ENCODE measurements around the gene CYP27B1.

CYP27B1 gene, protein sequence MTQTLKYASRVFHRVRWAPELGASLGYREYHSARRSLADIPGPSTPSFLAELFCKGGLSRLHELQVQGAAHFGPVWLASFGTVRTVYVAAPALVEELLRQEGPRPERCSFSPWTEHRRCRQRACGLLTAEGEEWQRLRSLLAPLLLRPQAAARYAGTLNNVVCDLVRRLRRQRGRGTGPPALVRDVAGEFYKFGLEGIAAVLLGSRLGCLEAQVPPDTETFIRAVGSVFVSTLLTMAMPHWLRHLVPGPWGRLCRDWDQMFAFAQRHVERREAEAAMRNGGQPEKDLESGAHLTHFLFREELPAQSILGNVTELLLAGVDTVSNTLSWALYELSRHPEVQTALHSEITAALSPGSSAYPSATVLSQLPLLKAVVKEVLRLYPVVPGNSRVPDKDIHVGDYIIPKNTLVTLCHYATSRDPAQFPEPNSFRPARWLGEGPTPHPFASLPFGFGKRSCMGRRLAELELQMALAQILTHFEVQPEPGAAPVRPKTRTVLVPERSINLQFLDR

DNA sequence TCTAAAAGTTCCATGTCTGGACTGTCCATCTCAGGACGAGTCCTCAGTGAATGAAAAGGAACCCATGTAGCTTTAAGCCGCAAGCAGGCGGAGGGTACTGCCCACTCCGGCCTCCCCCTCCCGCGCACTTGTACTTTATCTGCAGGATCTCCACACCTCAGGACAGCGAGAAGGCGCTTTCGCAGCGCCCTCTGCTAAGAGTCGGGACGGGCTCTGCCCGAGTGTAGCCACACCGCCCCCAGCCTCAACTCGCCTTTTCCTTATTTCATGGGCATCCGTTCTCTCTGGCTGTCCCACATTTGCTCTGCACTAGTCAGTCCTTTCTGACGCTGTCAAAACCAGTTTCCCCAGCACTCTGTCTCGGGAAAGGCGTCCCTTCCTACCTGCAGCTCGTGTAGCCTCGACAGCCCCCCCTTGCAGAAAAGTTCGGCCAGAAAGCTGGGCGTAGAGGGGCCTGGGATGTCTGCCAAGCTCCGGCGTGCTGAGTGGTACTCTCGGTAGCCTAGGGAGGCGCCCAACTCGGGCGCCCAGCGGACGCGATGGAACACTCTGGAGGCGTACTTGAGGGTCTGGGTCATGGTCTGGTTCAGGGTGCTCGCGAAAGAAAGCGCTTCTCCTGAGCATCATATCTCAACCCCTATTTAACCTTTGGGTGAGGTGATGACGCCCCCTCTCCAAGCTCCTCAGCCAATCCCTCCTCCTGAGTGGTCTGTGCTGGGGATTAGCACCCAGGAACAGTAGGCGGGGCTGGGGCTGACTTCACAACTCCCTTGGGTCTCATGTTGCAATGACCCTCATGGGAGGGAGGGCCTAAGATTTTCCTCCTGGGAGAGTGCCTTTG is at the start of gene CYP27B1:
CYP27B1 (minus strand) TSS at position 615 of the 841 bp plus-strand sequence; CDS start at position 578, 37 bp downstream.
- no peak for DNase-seq (ENCODE audit: low read depth in 2 of 2, low spot score in 1 of 2)

DNA sequence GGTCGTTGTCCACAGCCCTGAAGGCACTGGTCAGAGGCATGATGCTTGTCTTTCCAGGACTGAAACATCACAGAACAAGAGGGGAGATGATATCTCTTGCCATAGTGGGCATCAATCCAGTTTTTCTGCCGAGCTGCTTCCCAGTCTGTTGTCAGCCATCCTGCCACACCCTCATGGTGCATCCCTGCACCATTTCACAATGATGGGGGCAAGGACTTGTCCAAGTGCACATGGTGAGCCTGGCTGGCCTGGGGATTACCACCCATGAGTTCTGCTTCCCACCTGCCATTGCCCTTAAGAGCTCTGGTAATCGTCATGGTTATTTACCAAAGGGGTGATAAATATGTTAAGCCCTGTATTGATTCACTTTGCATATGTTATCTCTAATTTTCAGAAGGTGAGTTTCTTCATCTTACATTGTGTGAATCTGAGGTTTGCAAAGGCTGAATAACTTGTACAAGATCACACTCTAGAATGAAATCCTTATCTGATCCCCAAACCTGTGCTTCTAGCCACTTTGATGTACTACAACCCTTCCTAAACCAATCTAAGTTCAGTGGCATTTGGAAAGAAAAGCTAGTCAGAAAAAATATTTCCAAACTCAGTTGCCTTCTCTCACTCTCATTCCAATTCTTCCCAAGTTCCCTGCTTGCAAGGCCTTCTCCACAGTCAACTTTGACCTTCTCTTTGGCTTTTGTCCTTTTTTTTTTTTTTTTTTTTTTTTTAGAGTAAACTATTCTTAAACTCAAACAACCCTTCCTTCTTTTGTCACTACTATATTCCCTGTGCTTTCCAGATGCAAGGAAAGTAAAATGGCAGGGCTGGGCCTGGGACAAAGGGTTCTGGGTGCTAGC is 49.4 kb upstream of the CYP27B1 start:
- DNase-seq (ENCODE audit: low read depth in 2 of 2, low spot score in 1 of 2): no peak

DNA sequence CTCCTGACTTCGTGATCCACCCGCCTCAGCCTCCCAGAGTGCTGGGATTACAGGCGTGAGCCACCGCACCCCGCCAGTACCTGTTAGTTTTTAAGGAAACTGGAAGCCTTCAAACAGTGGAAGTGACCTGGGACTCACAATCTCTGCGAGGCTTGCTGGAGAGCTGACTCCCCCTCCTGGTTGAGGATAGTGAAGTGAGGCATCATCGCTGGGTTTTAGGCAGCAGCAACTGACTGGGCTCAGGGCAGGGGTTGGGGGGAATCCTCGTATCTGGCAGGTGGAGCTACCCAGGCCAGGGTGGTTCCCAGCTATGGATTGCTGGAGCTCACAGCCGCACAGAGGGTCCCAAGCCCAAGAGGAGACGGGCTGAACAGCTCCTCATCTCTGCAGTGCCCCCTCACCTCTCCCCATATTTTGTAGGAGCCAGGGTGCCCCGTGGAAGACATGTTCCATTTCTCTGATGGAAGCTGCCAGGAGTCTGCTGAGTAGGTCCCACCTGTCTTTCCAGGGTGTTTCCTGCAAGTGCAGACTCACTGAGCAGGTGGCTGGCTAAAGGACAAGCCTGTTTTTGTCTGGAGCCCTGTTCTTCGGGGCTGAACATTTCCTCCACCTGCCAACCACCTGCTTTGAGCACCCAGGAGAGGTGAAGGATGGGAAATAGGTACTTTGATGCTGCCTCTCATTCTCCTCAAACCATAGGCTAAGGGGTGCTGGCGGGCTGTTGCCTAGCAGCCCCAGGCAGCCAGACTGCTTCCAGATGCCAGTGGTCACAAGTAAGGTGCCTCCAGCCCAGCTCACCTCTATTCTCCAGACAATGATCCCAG is 48.5 kb upstream of the CYP27B1 start:
- DNase-seq (ENCODE audit: low read depth in 2 of 2, low spot score in 1 of 2): no peak

DNA sequence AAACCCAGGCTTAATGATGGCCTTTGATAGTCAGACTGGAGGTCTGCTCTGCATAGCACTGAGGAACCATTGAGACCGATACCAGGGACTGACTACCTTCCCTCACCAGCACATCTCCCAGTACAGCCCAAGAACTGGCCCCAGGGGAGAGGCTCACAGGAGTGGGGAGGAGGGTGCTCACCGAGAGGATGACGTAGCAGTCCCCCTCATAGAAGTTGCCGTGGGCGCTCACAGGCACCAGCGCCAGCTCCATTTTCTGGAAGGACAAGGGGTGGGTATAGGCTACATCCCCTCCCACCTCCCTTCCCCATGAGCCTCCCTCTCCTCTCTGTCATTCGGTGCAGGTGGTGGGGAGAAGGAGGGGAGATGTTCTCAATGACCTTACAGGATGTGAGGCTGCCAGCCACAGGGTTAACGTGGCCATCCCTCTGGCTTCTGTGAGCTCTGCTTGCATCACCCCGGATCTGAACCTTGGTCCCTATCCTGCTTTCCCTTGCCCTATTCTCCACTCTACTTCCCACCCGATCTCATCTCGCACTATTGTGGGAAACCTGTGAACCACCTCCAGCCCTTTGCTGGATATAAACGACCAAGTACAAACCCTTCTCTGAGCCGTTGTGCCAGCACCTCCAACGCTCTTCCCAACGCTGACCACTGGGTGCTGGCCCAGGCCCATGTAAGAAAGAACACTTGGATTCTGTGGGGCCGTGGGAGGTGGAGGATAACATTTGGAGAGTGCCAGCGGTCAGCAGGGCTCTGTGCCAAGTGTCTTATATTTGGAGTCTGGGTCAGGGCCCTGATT is 47.3 kb upstream of the CYP27B1 start:
- no peak for DNase-seq (ENCODE audit: low read depth in 2 of 2, low spot score in 1 of 2)

DNA sequence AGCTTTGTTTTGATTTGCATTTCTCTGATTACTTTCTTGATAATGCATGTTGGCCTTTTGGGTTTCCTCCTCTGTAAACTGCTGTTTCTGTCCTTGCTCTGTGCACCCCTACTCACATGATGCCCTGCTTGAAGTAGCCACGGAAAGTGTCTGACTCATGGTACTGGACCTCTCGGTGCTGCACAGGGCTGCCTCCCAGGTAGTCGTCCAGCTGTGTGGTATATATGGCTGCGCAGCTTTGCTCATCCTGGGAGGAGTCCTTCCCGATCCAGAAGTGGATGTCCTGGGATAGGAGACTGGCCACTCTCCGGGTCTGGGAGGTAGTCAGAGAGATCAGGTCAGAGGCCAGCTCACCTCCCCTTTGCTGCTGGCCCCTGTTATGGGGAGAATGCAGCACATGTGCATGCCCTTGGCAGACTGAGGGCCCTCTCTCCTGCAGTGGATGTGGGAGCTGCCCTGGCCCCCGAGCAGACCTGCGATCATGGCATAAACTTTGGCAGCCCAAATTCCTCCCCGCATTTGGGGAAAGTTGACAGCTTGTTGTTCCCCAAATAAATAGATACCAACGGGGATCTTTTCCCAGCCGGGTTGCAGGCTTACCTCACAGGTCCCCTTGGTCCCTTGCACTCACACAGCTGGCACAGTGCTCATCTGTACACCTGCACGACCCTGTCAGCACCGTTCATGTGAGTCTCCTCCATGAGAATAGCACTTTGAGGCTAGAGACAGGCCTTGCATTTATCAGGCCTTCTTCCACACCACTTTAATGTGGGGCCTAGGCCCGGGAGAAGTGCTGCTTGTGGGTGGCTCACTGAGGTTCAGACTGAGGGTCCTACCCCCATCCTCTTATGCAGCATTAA is 46.5 kb upstream of the CYP27B1 start:
- no peak for DNase-seq (ENCODE audit: low read depth in 2 of 2, low spot score in 1 of 2)

DNA sequence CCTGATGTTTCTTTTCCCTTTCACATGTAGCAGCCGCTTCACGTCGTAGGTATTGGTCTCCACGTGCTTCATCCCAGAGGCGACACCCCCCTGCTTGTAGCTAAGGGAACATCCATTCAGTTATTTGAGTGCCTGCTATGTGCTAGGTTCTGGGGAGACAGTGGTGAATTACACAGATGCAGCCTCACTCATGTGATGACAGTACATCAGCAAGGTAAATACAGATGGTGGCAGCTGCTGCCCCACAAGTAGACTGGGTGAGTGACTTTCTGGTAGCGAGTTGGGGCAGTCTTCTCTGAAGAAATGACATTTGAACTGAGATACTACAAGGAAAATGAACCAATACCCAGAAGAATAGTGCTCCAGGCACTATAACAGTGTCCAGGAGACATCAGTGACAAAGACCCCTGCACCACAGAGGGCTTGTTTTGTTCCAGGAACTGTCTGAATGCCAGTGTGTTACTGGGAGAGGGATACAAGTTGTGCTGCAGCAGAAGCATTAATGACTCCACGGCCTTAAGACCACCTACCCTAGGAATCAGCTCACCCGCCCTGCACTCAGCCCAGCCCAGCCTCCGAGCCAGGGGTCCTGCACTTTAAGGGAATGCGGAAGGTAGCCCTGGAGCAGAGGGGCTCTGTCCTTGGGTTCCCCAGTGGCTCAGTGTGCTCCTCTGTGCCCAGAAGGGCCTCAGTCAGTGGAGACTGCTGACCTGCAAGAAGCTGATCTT is 44.3 kb upstream of the CYP27B1 start:
- no peak for DNase-seq (ENCODE audit: low read depth in 2 of 2, low spot score in 1 of 2)

DNA sequence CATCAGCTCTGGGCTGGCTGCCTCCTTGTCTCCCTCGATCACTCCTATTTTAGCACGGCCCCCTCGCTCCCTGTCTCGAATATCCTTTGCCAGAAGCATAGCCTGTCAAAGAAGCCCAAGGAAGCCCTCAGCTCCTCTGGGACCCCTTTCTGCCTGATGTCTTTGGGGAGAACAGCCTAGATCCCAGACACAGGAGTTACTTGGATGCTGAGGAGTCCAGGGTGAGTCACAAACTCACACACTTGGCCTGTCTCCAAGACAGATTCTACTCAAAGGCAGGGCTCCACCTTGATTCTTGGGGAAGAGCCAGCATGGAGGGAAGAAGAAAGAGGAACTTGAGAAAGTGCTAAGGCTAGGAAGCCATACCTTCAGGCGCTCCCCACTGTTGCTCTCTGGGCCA is 43.6 kb upstream of the CYP27B1 start:
- no peak for DNase-seq (ENCODE audit: low read depth in 2 of 2, low spot score in 1 of 2)

DNA sequence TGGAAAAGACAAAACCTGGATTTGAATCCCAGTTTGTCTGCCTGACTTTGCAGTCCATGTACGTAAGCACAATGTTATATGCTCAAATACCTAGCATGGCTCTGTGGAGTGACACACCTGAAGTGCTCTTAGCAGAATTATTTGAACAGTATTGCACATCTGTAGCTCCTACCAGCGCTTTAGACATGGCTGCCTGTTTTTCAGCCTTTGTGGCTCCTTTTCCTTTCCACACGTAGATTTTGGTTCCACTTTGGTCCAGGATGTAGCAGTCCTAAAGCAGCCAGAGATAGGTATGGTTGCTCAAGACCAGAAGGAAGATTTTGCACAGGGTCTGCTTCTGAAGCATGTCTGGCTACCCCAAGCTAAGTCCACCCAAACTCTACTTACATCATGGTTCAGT is 42.5 kb upstream of the CYP27B1 start:
- DNase-seq (ENCODE audit: low read depth in 2 of 2, low spot score in 1 of 2): no peak

DNA sequence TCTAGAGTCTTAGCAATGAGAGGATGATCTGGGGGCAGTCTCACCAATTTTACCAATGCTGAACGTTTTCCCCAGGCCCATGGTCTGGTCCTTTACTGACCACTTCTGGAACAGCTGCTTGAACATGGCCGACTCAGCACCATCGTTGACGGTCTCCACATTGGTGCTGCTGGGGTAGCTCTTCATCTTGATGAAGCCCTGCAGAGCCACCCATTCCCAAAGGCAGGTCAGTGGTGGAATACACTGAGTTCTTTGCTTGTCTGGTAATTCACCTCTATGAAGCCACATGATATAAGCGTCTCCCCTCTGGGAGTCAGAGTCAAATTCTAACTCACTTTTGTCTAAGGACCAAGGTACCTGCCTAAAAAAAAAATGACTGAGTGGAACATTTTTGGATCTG is 41.5 kb upstream of the CYP27B1 start:
- no peak for DNase-seq (ENCODE audit: low read depth in 2 of 2, low spot score in 1 of 2)

DNA sequence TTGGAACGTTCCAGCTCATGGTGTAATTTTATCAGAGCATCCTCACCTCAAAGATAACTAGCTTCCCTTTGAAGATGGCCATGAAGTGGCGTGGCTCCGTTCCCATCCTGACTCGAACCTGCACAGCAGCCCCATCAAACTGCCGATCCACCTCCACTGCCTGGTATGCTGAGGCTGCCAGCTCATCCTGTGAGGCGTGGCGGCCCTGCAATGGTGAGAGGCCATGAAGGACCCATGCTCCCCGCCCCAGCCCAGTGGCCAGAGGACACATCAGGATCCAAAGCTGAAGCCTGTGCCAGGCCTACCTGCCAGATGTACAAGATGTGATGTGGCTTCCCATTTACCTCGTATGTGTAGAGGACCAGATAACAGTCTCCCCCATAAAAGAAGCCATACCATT is 40.4 kb upstream of the CYP27B1 start:
- DNase-seq (ENCODE audit: low read depth in 2 of 2, low spot score in 1 of 2): no peak

DNA sequence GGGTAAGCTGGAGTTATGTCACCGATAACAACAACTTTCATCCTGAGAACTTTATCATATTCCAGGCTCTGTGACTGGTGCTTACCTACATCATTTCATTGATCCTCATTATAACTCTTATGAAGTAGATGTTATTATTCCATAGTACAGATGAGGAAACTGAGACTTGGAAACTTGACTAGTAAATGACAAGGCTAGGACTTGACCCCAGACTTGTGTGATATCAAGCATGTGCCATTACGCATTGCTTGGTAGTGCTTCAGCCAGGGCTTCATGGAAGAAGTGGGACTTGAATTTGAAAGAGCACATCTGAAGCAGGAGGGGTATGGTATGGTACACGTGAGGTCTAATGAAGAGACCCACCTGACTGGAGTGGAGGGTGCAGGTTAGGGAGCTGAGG is 39.8 kb upstream of the CYP27B1 start:
- DNase-seq (ENCODE audit: low read depth in 2 of 2, low spot score in 1 of 2): no peak

DNA sequence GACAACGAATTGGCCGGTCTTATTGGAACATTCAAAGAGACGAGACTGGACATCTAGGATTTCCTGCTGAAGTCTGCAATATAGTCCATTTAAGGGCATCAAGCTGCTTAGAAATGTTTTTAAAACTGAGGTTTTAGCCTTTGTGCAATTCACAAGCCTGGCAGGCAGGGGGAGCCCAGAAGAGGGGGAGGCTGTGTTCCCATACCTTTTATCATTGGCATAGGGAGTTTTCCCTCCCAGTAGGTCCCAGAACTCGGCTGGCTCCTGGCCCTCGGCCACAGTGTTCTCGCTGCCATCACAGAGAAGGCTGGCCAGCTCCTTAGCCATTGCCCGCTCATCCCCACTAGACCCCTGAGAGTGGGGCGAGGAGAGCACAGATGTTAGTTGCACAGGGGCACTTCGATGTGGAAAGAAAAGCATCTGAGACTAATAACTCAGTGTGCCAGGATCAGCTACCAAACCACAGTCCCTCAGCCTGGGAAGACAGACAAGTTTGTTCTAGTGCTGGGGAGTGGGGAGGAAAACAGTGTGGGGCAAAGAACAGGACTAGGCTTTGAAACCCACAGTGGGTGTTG is 36.5 kb upstream of the CYP27B1 start:
- no peak for DNase-seq (ENCODE audit: low read depth in 2 of 2, low spot score in 1 of 2)

DNA sequence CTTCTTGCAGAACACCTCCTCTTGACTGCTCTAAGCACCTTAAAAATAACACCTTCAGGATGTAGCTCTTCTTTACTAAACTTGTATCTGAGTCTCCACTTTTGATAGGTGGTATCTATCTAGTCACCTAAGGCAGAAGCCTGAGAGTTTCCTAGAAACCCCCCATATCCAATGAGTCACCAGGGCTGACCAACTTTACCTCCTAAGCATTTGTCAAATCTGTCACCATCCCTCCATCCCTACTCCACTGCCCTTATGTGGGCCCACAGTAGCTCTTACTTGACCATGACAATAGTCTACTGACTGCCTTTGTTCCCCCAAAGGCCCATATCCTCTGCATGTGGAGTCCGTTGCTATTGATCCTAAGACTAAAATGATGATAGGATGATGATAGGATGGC is 35.7 kb upstream of the CYP27B1 start:
- DNase-seq (ENCODE audit: low read depth in 2 of 2, low spot score in 1 of 2): no peak

DNA sequence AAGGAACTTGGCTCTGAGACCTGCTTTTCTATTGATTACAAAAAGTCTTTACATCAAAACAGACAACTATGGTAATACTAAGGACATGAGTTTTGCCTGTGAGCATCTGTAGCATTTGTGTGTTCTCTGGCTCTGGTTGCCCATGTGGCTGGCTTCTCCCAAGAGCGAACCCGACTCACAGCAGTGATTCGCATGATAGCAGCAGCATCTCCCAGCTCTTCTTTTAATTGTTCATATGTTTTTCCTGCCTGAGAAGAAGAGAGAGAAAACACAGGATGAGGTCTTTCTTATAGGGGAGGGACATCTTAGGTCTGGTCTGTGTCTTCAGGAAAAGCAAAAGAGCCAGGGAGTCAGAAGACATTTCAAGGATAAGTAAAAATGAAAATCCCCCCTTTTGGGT is 34.1 kb upstream of the CYP27B1 start:
- no peak for DNase-seq (ENCODE audit: low read depth in 2 of 2, low spot score in 1 of 2)

DNA sequence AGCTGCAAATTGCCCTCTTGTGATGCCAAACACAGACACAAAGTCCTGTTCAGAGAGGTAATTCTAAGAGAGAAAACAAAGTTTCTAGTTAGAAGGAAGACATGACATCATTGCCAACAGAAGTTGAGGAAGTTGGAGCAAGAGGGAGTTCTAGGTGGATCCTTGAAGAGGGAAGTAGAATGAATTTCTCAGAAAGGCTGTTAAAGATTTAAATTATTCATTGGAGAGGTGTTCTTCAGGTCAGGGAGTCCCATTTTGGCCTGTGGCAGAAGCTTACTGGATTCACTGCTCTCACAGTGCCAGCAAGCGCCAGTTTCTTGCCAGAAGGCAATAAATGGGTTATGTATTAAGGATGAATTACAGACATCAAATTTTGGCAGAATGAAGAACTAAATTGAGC is 31.1 kb upstream of the CYP27B1 start:
- DNase-seq (ENCODE audit: low read depth in 2 of 2, low spot score in 1 of 2): no peak

DNA sequence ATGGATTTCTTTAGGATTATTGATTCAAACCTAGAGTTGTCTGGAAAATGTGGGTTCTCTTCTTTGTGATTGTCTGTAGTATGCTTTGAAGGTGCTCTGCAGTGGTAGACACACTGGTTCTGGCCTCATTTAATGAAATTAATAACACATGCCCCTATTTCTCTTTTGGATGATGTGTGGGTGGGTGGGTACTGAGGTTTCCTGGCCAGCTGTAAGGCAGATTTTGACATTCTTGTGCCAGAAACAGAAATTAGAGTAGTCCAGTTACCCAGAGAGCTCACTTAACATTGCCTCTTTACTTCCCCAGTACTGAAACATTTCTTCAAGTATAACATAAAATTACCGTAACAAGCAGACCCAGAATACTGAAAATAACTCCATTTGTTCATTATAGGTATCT is 30.1 kb upstream of the CYP27B1 start:
- DNase-seq (ENCODE audit: low read depth in 2 of 2, low spot score in 1 of 2): no peak

DNA sequence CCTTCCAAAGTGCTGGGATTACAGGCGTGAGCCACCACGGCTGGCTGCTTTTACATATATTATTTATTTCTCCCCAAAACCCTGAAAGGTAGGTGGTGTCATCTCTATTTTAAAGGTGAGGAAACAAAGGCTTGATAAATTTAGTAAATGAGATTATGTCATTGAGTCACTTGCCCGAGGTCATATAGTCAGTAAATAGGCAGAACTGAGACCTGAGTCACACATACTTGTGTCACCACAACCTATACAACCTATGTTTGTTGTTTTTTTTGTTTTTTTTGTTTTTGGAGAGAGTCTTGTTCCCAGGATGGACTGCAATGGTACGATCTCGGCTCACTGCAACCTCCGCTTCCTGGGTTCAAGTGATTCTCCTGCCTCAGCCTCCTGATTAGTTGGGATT is 28.5 kb upstream of the CYP27B1 start:
- DNase-seq (ENCODE audit: low read depth in 2 of 2, low spot score in 1 of 2): no peak

DNA sequence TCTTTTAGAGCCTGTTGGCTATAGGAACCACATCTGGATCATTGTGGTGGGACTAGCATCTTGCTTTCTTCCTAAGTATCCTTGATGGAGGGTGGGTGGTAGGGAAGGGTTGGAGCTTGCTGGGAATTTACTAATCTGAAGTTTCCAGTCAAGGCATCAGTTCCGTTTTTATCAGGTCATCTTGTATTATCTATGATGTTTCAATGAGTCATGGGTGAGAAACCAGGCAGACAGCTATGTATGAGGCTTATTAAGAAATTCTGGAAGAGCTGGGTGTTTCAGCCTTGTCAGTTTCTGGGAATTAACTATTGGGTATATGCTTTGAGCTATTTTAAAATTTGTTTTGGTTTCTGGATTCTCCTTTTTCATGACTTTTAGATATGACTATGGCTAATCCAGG is 27.0 kb upstream of the CYP27B1 start:
- no peak for DNase-seq (ENCODE audit: low read depth in 2 of 2, low spot score in 1 of 2)
